Endothelial cell of umbilical vein (primary cell): ENCODE results near the gene POP5. TPM values are rescaled to one million over a fixed set of nuclear protein-coding genes. Genes with fewer than 3 reads are reported as not detected.

ENCODE experiments used
- BruUV-seq: library from RNA; stranded (reverse); fragments of 400-500 nt; replicated peaks from 2 replicates; lab custom pipeline; 2021; lab: Mats Ljungman, UMichigan
- CTCF ChIA-PET: fragments of 300-600, 350-600 bp; sonication (Branson Sonifier 250); formaldehyde crosslinking; loops from one replicate; lab custom pipeline; 2021; ENCODE audit warnings: antibody characterized with exemption, inconsistent platforms; lab: Charles Lee
- POLR2A ChIA-PET: fragments of 300-600, 350-600 bp; sonication (Branson Sonifier 250); formaldehyde crosslinking; loops from one replicate; lab custom pipeline; 2021; ENCODE audit warnings: antibody characterized with exemption, inconsistent platforms; lab: Charles Lee
- DNase-seq: peaks from one replicate; pipeline ENCODE4 v3.0.0-alpha.2; 2011; ENCODE audit warnings: low read depth, low spot score
- FAIRE-seq: peaks from 2 replicates; lab custom pipeline; 2011; peaks lifted over from hg19 to GRCh38; lab: Jason Lieb, UNC
- H2AFZ ChIP-seq: 2 replicates; pipeline ENCODE4 v1.6.0; 2012; ENCODE audit warnings: low read depth, low read length, control low read depth, inconsistent platforms
- H3K27ac ChIP-seq: 2 replicates; pipeline ENCODE4 v1.5.1; 2011; ENCODE audit warnings: low read depth, mild to moderate bottlenecking, control low read depth, low read length, moderate library complexity; ENCODE audit not compliant: insufficient read depth
- H3K27me3 ChIP-seq, 2 experiments: 2 replicates each; pipeline versions ENCODE4 v1.6.0 to v1.6.1; 2011; ENCODE audit warnings: low read length in 2 of 2, mixed read lengths in 1 of 2; ENCODE audit not compliant: control insufficient read depth in 2 of 2, insufficient read depth in 2 of 2
- H3K36me3 ChIP-seq, 2 experiments: 2 replicates in 1 of 2; 3 replicates in 1 of 2; pipeline ENCODE4 v1.5.1; 2011; ENCODE audit warnings: low read length in 2 of 2, mild to moderate bottlenecking in 1 of 2, moderate library complexity in 1 of 2; ENCODE audit not compliant: control insufficient read depth in 2 of 2, insufficient read depth in 2 of 2; ENCODE audit errors: extremely low read depth in 1 of 2
- H3K4me1 ChIP-seq: 3 replicates; pipeline ENCODE4 v1.5.1; 2011; ENCODE audit warnings: mild to moderate bottlenecking, low read length; ENCODE audit not compliant: control insufficient read depth, insufficient read depth; ENCODE audit errors: extremely low read depth
- H3K4me2 ChIP-seq: 2 replicates; pipeline ENCODE4 v1.6.1; 2011; ENCODE audit warnings: low read length, control low read depth, mixed read lengths; ENCODE audit not compliant: insufficient read depth
- H3K4me3 ChIP-seq, 3 experiments: fragments of 200-600 bp in 1 of 3; sonication (generic), shearing (Covaris generic) in 1 of 3; replicated peaks in 1 of 3; 2 replicates each; pipeline ENCODE4 v1.5.1; 2011 to 2016; ENCODE audit warnings: control low read depth in 3 of 3, low read length in 3 of 3, mild to moderate bottlenecking in 2 of 3, inconsistent platforms in 1 of 3, low read depth in 1 of 3, moderate library complexity in 1 of 3; ENCODE audit not compliant: insufficient read depth in 1 of 3
- H3K79me2 ChIP-seq: 2 replicates; pipeline ENCODE4 v1.6.0; 2012; ENCODE audit warnings: low read length, inconsistent platforms; ENCODE audit not compliant: control insufficient read depth, insufficient read depth
- H3K9ac ChIP-seq: replicated peaks from 2 replicates; pipeline ENCODE3; 2011; ENCODE audit warnings: low read length, control low read depth; ENCODE audit not compliant: insufficient read depth; ENCODE audit errors: extremely low read depth
- H3K9me1 ChIP-seq: replicated peaks from 3 replicates; pipeline ENCODE4 v1.6.0; 2011; ENCODE audit warnings: mild to moderate bottlenecking, low read length; ENCODE audit not compliant: control insufficient read depth, insufficient read depth; ENCODE audit errors: extremely low read depth
- H3K9me3 ChIP-seq: replicated peaks from 2 replicates; pipeline ENCODE4 v1.5.1; 2012; ENCODE audit warnings: low read length, inconsistent platforms; ENCODE audit not compliant: control insufficient read depth, insufficient read depth
- H4K20me1 ChIP-seq: replicated peaks from 2 replicates; pipeline ENCODE3; 2011; ENCODE audit warnings: mild to moderate bottlenecking, low read length; ENCODE audit not compliant: control insufficient read depth, insufficient read depth; ENCODE audit errors: extremely low read depth
- CTCF ChIP-seq, 2 donors: IDR thresholded peaks; 1 replicate in 1 of 2; 2 replicates in 1 of 2; pipeline ENCODE4 v1.5.1; 2011; ENCODE audit warnings: low read length in 2 of 2, mild to moderate bottlenecking in 2 of 2, moderate library complexity in 2 of 2, control low read depth in 1 of 2, inconsistent platforms in 1 of 2, low read depth in 1 of 2; ENCODE audit not compliant: insufficient read depth in 1 of 2; ENCODE audit errors: extremely low read depth in 1 of 2
- EZH2 ChIP-seq: IDR thresholded peaks from 2 replicates; pipeline ENCODE4 v1.6.1; 2012; ENCODE audit warnings: borderline replicate concordance, low read depth, mild to moderate bottlenecking, moderate library complexity, low read length, inconsistent platforms; ENCODE audit not compliant: severe bottlenecking
- MAX ChIP-seq: IDR thresholded peaks from 2 replicates; pipeline ENCODE4 v1.6.1; 2011; ENCODE audit not compliant: insufficient read depth, insufficient read length
- dilution Hi-C: fragments of 300-500 bp; cut with MboI; formaldehyde crosslinking; loops from one replicate; pipeline ENCODE4 v1.15.0; 2019; ENCODE audit warnings: low sequenced_read_pairs; ENCODE audit not compliant: extremely low pct_ligation_motif_present
- intact Hi-C: fragments of 100-400 bp; cut with micrococcal nuclease; formaldehyde crosslinking; loops from one replicate; pipeline ENCODE4 v1.10.0; 2022
- polyA plus RNA-seq, 4 experiments: library from polyadenylated mRNA; depleted of rRNA in 3 of 4; stranded (reverse) in 3 of 4; unstranded in 1 of 4; fragments of >200 nt; gene quantifications; 2 replicates each; pipeline versions ENCODE4 v1.2.1 to v1.2.3, GENCODE V29; 2011 to 2012; ENCODE audit warnings: missing spikeins in 1 of 4
- total RNA-seq: library from RNA; stranded (reverse); gene quantifications from 2 replicates; pipeline ENCODE4 v1.2.3, GENCODE V29; 2021

The POP5 gene
- total and polyA plus RNA-seq, 2 donors (not counting 3 experiments of a cell fraction or from before 2014, with no cell fraction given): 25.7 to 60.2 TPM

- peak; percentile 31 for FAIRE-seq
- no peak overlapping the region for H3K4me3 ChIP-seq
- peaks cover 0 to 3% of the 10 kb centered on the region in 2 experiments for H3K27me3 ChIP-seq
- dilution Hi-C loops: no loop called here
- H3K27ac ChIP-seq: no peak overlapping the region
- no peak for DNase-seq
- no TSS peak for BruUV-seq
- ChIA-PET POLR2A (interaction anchor here (0.6 kb wide), 1 partner anchor 24 kb away, joined by 7 read pairs; no protein-coding TSS in a partner anchor), CTCF (interaction anchor here (0.6 to 2.7 kb wide), 3 partner anchors 23 to 1733 kb away, joined by 3 to 11 read pairs (median 4); no protein-coding TSS in a partner anchor)
- H3K79me2 ChIP-seq: no peaks in the 10 kb centered on the region
- no peaks in the 10 kb centered on the region for H3K9me1 ChIP-seq
- H3K4me1 ChIP-seq: no peaks in the 10 kb centered on the region
- H3K9me3 ChIP-seq: no peaks in the 10 kb centered on the region
- no peak overlapping the region for H3K9ac ChIP-seq
- H2AFZ ChIP-seq: no peak overlapping the region
- intact Hi-C loops: no loop called here
- no peak overlapping the region for H3K4me2 ChIP-seq
- H3K36me3 ChIP-seq: no peaks in the 10 kb centered on the region
- TF ChIP-seq CTCF (IDR thresholded peaks at IDR 0.05; ENCODE audit: extremely low read depth in 1 of 2, insufficient read depth in 1 of 2, low read depth in 1 of 2, low read length in 2 of 2) (peak in 1 of 2 donors; percentile 28), EZH2 (no peak), MAX (peak; percentile 7)
- H4K20me1 ChIP-seq: no peaks in the 10 kb centered on the region
Measured at GRCh38 chr12:120625557-120626419, 44.6 kb upstream of the POP5 start.
